ENCODE data around the gene CERT1.

DNA sequence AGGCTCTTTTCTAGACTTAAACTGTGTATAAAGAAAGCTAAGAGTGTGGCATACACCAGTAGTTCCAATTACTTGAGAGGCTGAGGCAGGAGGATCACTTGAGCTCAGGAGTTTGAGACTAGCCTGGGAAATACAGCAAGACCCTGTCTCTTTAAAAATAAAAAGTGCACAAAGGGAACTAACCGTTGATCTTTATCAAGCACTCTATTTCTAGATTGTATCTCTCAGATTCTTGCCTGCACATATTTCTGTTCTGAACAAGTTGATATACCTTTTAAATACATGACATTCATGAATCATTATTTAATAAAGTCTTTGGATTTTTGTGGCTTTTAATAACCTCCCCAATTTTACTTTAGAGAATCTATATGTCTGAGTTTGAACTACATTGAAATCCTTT lies 127.2 kb downstream of the CERT1 start:
- TF ChIP-seq EZH2 (IDR thresholded peaks at IDR 0.05) = no peak
- TF ChIP-seq POLR2AphosphoS5 (IDR thresholded peaks at IDR 0.05; ENCODE audit: borderline replicate concordance, low read depth, low read length) = no peak
- no peak for TF ChIP-seq FOXP2 (optimal IDR thresholded peaks at IDR 0.05; ENCODE audit: control extremely low read depth, extremely low read length, insufficient read depth)
